Hepatocyte (in vitro differentiated cells): Measurements from ENCODE around the gene RPS27. TPM values are rescaled to one million over a fixed set of nuclear protein-coding genes. Genes with fewer than 3 reads are reported as not detected.

Experiments
- DNase-seq: peaks from one replicate; pipeline ENCODE4 v3.0.0-alpha.2; 2016; ENCODE audit warnings: low spot score
- H2AFZ ChIP-seq: fragments of 200-600 bp; sonication (generic); 2 replicates; pipeline ENCODE4 v1.6.0; 2016; ENCODE audit warnings: antibody characterized with exemption, mild to moderate bottlenecking
- H3K27ac ChIP-seq: fragments of 200-600 bp; sonication (generic); 2 replicates; pipeline ENCODE4 v1.5.1; 2016; ENCODE audit warnings: mild to moderate bottlenecking
- H3K27me3 ChIP-seq: fragments of 200-600 bp; sonication (generic); 2 replicates; pipeline ENCODE4 v1.6.1; 2016
- H3K36me3 ChIP-seq: fragments of 200-600 bp; sonication (generic); replicated peaks from 2 replicates; pipeline ENCODE4 v1.5.1; 2016; ENCODE audit warnings: low read depth; ENCODE audit not compliant: insufficient read depth
- H3K4me1 ChIP-seq: fragments of 200-600 bp; sonication (generic); 2 replicates; pipeline ENCODE4 v1.5.1; 2016; ENCODE audit warnings: mild to moderate bottlenecking, moderate library complexity; ENCODE audit not compliant: insufficient read depth
- H3K4me2 ChIP-seq: fragments of 200-600 bp; sonication (generic); 2 replicates; pipeline ENCODE4 v1.6.0; 2016
- H3K4me3 ChIP-seq: fragments of 200-600 bp; sonication (generic); 2 replicates; pipeline ENCODE4 v1.5.1; 2016; ENCODE audit warnings: mild to moderate bottlenecking
- H3K79me2 ChIP-seq: fragments of 200-600 bp; sonication (generic); 2 replicates; pipeline ENCODE4 v1.6.0; 2017; ENCODE audit warnings: mild to moderate bottlenecking
- H3K9me2 ChIP-seq: fragments of 200-600 bp; sonication (generic); replicated peaks from 2 replicates; pipeline ENCODE4 v1.6.0; 2017; ENCODE audit warnings: mild to moderate bottlenecking; ENCODE audit not compliant: insufficient read depth
- H3K9me3 ChIP-seq: fragments of 200-600 bp; sonication (generic); 2 replicates; pipeline ENCODE4 v1.5.1; 2016; ENCODE audit warnings: low read depth, mild to moderate bottlenecking
- H4K20me1 ChIP-seq: fragments of 200-600 bp; sonication (generic); 2 replicates; pipeline ENCODE4 v1.6.0; 2016; ENCODE audit warnings: mild to moderate bottlenecking; ENCODE audit not compliant: insufficient read depth, poor library complexity, severe bottlenecking
- EZH2 ChIP-seq: fragments of 200-600 bp; sonication (generic); IDR thresholded peaks from 2 replicates; pipeline ENCODE4 v1.6.1; 2016; ENCODE audit warnings: antibody characterized with exemption, mild to moderate bottlenecking, borderline replicate concordance
- EZH2phosphoT487 ChIP-seq: fragments of 200-600 bp; sonication (generic); IDR thresholded peaks from one replicate; pipeline ENCODE4 v1.6.1; 2018; ENCODE audit warnings: antibody characterized with exemption, mild to moderate bottlenecking, low read depth, moderate library complexity; ENCODE audit not compliant: unreplicated experiment, severe bottlenecking
- WGBS: methylation state at CpG from one replicate; pipeline ENCODE4 v1.1.6; 2016; ENCODE audit warnings: low lambda C conversion rate; ENCODE audit errors: missing lambda C conversion rate; 5-methylcytosine and 5-hydroxymethylcytosine counted together
- polyA plus RNA-seq: library from polyadenylated mRNA; unstranded; fragments of >200 nt; fragmentation: Nextera tagmentation; extraction: Ambion mirVana; gene quantifications from 2 replicates; pipeline ENCODE4 v1.2.1, GENCODE V29; 2016
- total RNA-seq: library from RNA; depleted of rRNA; stranded (reverse); fragments of >200 nt; gene quantifications from 2 replicates; pipeline ENCODE4 v1.2.3, GENCODE V29; 2014
- TF ChIP-seq, protein P1 (sequence below): fragments of 200-600 bp; sonication (generic); IDR thresholded peaks from 2 replicates; pipeline ENCODE4 v1.5.1; 2016; ENCODE audit warnings: antibody characterized with exemption, mild to moderate bottlenecking; ENCODE audit not compliant: poor library complexity

The RPS27 gene
- total and polyA plus RNA-seq, 2 experiments from 2014 or later: 1,696 to 2,548 TPM

DNA sequence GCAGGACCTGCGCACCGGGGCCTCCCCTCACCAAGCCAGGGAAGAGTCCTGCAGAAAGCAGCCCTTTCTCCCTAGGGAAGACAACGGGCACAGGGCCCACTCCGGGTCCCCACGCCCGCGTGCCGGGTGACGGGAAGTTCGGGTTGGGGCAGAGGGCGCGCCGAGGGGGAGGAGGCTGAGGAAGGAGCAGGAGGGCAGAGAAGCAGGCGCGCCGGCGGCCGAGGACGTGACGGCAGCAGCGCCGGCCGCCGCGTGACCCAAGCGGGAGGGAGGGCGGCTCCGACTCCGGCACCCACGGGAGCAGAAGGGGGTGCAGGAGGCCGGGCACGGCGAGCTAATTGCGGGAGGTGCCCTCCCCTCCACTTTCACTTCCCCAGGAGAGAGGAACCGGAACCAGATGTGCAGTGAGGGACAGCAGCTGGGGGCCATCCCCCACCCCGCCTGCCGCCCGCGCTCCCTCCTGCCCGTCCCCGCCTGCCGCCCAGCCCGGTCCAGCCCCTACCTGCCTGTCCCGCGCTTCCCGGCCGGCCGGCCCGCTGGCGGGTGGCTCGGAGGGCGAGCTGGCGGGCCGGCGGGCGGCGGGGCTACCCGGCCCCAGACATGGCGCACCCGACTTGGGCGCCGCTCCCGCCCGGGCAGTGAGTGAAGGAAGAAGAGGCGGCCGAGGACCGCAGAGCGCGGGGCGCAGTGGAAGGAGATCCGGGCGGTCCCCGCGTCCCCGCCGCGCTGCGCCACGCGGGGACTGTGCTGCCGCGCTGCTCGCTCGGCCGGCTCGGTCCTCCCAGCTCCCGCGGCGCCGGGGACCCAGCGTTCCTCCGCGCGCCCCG, 44.6 kb upstream of the RPS27 start:
- H3K4me2 ChIP-seq: peak overlapping the region; percentile 92
- peaks cover 27% of the 10 kb centered on the region for H3K79me2 ChIP-seq
- no peaks in the 10 kb centered on the region for H3K36me3 ChIP-seq
- H3K27ac ChIP-seq: peak overlapping the region; percentile 97
- H3K4me1 ChIP-seq: peaks cover 7% of the 10 kb centered on the region
- WGBS: under 1% methylated on average over 35 of the region's 95 CpGs
- H4K20me1 ChIP-seq: peaks cover 3% of the 10 kb centered on the region
- DNase-seq: peak; percentile 83
- no peaks in the 10 kb centered on the region for H3K9me2 ChIP-seq
- TF ChIP-seq EZH2phosphoT487 (no peak), EZH2 (no peak)
- TF ChIP-seq, protein P1, sequence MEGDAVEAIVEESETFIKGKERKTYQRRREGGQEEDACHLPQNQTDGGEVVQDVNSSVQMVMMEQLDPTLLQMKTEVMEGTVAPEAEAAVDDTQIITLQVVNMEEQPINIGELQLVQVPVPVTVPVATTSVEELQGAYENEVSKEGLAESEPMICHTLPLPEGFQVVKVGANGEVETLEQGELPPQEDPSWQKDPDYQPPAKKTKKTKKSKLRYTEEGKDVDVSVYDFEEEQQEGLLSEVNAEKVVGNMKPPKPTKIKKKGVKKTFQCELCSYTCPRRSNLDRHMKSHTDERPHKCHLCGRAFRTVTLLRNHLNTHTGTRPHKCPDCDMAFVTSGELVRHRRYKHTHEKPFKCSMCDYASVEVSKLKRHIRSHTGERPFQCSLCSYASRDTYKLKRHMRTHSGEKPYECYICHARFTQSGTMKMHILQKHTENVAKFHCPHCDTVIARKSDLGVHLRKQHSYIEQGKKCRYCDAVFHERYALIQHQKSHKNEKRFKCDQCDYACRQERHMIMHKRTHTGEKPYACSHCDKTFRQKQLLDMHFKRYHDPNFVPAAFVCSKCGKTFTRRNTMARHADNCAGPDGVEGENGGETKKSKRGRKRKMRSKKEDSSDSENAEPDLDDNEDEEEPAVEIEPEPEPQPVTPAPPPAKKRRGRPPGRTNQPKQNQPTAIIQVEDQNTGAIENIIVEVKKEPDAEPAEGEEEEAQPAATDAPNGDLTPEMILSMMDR: no peak
- H2AFZ ChIP-seq: peak overlapping the region; percentile 94
- H3K4me3 ChIP-seq: peak overlapping the region; percentile 98
- no peaks in the 10 kb centered on the region for H3K27me3 ChIP-seq
- H3K9me3 ChIP-seq: no peaks in the 10 kb centered on the region

DNA sequence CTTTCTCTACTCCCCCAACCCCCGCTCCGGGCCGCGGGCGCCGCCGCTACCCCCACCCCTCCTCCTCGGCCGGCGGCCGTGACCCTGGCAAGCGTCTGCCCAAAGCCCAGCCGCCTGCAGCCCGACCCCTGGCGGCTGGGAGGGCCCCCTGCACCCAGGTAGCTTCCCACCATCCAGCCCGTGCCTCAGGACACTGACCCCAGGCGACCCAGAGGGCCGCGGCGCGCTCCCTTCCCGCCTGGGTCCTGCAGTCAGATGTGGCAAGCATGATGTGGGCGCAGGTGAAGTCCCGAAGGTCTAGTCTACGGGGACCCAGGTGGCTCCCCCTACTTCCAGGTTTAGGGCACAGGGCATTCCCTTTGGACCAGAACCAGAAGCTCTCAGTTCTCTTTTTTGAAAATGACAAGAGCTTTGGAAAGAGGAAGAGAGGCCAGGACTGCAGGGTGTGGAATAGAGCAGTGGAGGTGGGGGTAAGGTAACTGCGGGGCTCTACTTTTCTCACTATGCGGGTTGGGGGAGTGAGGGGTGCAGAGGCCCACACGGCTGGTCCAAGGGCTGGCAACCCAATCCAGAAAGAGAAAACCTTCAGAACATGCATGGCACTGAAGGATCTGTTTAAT, 43.8 kb upstream of the RPS27 start, which contains the start of gene DENND4B:
TSS of gene DENND4B (minus strand) at position 97 of the 620 bp plus-strand sequence. CDS start 2,344 bp downstream, outside the sequence.
- no peaks in the 10 kb centered on the region for H3K36me3 ChIP-seq
- TF ChIP-seq EZH2 (no peak), EZH2phosphoT487 (no peak)
- TF ChIP-seq, protein P1: peak; percentile 95
- H4K20me1 ChIP-seq: peaks cover 3% of the 10 kb centered on the region
- H3K27ac ChIP-seq: peak within 1 kb of the TSS; percentile 97
- H3K9me3 ChIP-seq: no peaks in the 10 kb centered on the region
- WGBS: 28% methylated on average over 13 of the region's 28 CpGs
- DNase-seq: peak; percentile 93
- peak within 1 kb of the TSS; percentile 98 for H3K4me3 ChIP-seq
- peaks cover 7% of the 10 kb centered on the region for H3K4me1 ChIP-seq
- peak within 1 kb of the TSS; percentile 94 for H2AFZ ChIP-seq
- peak within 1 kb of the TSS; percentile 92 for H3K4me2 ChIP-seq
- no peaks in the 10 kb centered on the region for H3K9me2 ChIP-seq
- no peaks in the 10 kb centered on the region for H3K27me3 ChIP-seq
- H3K79me2 ChIP-seq: peaks cover 27% of the 10 kb centered on the region

DNA sequence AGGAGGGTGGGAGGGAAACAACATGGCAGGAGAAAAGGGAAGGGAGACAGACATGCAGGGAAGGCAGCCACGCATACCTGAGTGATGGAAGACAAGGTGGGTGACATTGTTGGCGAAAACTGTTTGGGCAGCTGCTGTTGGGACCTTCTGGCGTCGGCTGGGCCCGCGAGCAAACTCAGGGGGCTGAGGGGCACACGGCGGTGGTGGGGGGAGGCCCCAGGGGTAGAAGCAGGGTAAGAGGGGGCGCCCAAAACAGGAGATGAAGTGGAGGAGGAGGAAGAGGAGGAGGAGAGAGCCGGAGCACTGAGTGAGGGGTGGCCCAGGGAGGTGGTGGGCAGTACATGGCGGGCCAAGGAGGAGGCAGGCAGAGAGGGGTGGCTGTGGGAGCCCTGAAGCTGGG, 39.4 kb upstream of the RPS27 start:
- Histone ChIP-seq H3K9me3 (no peaks in the 10 kb centered on the region), H3K36me3 (no peaks in the 10 kb centered on the region), H3K27ac (no peak overlapping the region), H2AFZ (no peak overlapping the region), H3K79me2 (peaks cover 37% of the 10 kb centered on the region), H3K4me3 (no peak overlapping the region), H4K20me1 (peaks cover 23% of the 10 kb centered on the region), H3K4me2 (no peak overlapping the region), H3K4me1 (peaks cover 10% of the 10 kb centered on the region), H3K9me2 (no peaks in the 10 kb centered on the region), H3K27me3 (no peaks in the 10 kb centered on the region)
- TF ChIP-seq, protein P1: no peak
- TF ChIP-seq EZH2 (no peak), EZH2phosphoT487 (no peak)
- DNase-seq: no peak
- 98% methylated on average over 8 of the region's 11 CpGs for WGBS
